Measurements from ENCODE around the gene THADA.
"Not testable (repeated sequence)": the region's sequence is repeated elsewhere in the genome, so short reads cannot be mapped to it uniquely, and the experiment has no call there.

Gene THADA

DNA sequence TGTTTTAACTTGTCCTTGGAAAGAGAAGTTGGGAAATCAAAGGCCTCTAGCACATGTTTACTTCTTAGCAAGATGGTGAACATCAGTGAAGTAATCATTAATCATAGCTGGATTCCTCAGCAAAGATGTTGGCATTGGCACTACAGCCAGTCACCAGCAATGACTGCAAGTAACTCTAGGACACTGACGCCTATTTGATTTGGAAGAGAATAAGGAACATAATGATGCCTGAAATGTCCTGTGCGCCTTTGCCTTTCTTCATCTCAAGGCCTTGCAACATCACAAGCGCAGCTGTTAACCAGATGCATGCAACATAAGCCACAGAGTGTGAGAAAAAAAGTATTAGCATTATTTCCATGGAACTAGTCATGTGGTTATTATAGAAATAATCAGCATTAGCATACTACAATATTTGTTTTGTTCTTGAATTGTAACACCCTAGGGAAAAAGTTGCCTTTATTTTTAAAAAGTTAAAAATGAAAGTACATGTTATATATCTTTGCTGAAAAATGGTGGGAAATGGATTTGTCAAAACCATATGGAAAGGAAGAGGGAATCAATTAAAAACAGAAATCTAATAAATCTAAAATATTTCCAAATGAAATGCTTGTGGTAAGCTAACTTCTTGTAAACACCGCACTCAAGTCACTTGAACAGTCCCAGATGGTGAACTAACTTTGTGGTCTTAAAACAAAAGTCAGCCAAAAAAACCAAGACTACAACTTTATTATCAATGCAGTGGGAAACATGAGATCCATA is 55.6 kb downstream of the THADA start:
- peak; percentile 83 for DNase-seq

DNA sequence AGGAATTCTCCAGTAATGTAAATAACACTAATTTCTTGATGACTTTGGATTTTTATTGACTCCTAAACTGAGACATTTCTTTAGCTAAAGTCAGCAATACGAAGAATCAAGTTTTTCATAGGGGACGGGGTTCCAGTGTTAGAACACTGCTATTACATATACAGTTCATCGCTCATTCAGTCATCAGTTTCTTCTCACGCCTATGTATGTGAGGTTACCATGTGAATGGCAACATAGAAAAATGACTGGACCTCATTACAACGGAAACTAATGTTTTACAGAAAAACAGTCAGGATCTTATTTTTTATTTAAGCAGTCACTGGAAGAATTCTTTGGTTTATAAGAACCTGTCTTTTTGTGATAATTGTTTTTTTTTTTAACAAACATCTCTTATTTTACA is 56.4 kb downstream of the THADA start:
- peak; percentile 19 for DNase-seq

DNA sequence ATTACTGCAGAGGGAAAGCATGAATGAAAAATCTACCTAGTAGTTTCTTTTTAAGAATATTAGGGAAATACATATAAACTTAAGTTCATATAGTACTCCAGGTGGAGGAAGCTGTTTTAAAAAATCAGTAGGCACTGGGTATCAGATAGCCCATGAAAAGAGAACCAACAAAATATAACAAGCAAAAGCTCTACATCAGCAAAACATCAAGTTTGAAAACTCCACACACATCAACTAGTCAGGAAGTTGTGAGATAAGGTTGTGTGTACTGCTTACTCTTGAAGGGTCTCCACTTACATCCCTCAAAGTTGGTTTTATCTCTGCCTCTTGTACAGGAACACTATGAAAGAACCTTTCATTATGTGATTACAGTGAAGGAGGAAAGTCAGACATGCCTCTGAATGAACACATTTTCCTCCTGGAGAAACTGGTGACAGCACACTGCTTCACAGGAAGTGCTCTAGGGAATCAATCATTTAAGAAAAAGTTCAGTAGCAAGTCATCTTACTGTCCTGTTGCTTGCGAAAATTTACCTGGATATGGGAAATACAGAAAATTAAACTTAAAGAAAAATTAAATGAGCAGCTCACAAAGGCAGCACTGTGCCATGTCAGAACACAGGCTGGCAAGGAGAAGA is 57.7 kb downstream of the THADA start:
- DNase-seq: no peak

DNA sequence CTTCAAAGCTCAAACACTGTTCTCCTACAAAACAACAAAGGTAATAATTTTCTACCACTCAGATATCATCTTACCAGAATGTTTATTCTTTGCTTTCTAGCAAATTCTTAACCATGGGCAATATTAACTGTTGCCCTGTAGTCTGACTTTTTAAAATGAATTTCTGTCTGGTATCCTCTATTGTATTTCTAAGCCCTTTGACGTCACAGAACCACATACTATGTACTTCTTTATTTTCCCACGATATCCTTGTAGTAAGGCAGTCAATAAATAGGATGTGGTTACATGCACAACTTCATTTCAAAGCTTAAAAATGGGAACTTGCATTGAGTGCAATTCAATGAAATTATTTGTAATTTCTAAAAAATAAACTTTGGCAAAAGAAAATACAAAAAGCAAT is 58.7 kb downstream of the THADA start:
- peak; percentile 7 for DNase-seq

DNA sequence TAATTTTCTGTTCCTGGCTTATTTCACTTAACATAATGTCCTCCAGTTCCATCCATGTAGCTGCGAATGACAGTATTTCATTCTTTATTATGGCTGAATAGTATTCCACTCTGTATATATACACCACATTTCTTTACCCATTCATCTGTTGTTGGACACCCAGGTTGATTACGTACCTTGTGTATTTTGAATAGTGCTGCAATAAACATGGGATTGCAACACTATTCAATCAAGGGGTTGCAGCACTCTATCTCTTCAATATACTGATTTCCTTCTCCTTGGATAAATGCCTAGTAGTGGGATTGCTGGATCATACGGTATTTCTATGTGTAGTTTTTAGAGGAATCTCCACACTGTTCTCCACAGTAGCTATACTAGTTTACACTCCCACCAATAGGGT is 61.3 kb downstream of the THADA start:
- DNase-seq: no peak

DNA sequence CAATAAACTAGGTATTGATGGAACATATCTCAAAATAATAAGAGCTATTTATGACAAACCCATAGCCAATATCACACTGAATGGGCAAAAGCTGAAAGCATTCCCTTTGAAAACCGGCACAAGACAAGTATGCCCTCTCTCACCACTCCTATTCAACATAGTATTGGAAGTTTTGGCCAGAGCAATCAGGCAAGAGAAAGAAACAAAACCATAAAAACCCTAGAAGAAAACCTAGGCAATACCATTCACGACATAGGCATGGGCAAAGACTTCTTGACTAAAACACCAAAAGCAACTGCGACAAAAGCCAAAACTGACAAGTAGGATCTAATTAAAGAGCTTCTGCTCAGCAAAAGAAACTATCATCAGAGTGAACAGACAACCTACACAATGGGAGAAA is 63.3 kb downstream of the THADA start:
- not testable (repeated sequence) for DNase-seq

DNA sequence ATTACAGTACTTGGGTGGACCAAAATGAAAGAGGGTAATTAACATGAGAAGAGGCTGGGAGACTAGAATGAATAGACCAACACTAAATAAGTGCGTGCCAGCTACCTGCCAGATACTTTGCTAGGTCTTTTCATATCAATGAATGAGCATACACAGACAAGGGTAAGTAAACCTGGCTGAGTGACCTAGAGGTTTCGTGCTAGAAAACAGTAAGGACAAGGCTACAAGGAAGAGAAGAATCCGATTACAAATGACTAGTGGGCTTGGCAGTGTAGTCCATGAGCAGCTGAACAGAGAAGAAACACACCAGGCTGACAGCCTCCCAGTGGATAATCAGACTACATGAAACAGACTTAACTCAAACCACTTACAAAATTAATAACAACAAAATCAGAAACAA is 64.6 kb downstream of the THADA start:
- DNase-seq: no peak

DNA sequence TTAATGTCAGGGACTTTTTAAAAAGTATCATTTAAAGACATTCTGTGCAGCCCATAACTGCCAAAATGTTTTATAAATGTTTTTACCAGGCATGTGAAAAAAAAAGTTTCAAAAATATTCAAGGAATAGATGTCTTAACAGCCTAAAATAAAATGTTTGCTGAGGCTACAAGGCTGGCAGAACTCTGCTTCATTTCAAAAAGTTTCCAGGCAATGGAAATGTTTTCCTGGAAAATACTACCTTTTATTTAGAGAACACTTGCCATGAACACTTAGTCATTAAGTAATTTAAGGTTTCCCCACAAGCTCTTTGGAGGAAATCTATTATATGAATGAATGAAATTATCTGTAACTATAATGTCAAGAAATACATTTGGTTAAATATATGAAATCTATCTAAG is 68.8 kb downstream of the THADA start:
- DNase-seq: no peak

DNA sequence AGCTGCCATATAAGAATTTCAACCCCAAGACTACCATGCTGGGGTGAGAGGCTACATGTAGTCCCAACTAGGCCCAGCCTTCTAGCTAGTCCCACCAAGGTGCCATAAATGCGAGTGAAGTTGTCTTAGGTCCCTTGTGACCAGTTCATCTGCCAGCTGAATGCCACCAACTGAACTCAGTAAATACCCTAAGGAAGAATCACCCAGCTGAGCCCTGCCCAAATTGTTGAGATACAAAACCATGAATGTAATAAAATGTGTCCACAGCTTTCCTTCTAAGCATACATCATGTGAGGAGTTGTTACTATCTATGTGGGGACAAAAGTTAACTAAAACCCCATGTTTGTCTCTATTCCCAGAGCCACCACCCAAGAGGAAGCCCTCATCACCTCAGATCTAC is 70.3 kb downstream of the THADA start:
- no peak for DNase-seq

DNA sequence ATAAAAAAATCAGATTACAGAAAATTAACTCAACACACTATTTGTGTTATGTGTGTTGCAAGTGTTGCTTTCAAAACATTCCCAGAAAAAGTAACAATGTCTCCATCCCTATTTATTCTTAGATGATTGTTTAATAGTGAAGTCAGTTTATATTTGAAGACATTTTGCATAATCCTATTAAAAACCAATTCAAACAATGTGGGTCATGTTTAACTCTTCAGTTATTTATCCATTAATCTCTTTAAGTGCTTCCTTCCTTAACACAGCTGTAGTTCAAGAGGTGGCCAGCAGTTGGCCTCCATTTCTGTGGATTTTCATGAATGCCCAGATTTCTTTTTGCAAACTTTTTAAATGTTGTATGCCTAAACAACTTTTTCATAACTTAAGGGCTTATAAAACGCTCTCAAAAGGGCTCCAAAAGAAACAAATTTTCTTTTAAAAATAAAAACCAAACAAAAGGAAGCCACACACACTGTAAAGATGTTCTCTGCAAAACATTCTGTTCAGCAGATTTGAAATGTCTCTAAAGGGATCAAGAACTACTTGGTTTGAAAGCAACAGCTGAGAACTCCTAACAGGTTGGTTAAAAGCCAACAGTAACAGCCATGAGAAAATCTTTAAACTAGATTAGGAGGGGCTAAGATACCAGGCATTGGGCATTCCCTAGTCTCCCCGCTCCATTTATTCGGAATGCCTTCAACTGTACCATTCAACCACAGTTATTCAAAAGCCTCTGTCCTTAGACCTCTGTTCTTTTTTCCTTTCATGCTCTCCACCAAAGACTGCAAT is 71.5 kb downstream of the THADA start:
- no peak for DNase-seq

DNA sequence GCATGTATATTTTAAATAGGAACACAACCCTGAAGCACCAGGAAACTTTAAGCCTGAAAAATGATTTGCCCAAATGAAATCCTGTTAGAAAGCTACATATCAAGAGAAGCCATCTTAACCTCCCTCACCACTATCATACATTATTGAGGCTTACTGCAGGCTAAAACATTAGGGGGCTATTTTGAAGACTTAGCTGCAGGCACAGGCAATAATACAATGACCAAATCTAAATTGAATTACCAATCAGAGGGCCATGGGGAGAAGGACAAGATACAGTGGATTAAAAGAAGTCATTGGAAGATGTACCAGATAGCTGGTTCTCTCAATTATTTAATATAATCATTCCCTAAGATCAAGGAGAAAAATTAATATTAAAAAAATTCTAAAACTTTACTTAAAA is 73.7 kb downstream of the THADA start:
- no peak for DNase-seq

DNA sequence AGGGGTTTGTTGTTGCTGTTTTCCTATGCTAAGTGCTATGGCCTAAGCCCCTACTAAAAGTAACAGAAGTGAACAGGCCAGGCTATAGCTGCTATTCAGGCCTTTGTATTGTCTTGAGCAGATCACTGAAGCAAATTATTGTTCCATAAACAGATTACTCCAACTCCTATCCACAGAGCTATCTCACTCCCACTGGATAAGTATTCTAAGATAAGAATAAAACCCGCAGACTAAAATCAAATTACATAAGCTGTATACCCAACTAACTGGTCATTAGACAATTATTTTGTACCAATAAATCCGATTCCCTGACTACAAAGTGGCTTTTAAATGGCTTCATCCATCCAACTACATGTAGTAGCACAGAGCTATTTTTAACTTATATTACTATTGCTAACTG is 74.3 kb downstream of the THADA start:
- no peak for DNase-seq

DNA sequence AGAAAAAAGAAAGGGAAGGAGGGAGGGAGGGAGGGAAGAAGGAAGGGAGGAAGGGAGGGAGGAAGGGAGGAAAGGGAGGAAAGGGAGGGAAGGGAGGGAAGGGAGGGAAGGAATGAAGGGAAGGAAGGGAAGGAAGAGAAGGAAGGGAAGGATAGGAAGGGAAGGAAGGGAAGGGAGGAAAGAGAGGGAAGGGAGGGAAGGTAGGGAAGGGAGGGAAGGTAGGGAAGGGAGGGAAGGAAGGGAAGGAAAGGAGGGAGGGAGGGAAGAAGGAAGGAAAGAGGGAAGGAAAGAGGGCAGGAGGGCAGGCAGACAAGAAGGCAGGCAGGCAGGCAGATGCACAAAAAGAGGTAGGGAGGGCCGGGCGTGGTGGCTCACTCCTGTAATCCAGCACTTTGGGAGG is 74.9 kb downstream of the THADA start:
- no peak for DNase-seq

DNA sequence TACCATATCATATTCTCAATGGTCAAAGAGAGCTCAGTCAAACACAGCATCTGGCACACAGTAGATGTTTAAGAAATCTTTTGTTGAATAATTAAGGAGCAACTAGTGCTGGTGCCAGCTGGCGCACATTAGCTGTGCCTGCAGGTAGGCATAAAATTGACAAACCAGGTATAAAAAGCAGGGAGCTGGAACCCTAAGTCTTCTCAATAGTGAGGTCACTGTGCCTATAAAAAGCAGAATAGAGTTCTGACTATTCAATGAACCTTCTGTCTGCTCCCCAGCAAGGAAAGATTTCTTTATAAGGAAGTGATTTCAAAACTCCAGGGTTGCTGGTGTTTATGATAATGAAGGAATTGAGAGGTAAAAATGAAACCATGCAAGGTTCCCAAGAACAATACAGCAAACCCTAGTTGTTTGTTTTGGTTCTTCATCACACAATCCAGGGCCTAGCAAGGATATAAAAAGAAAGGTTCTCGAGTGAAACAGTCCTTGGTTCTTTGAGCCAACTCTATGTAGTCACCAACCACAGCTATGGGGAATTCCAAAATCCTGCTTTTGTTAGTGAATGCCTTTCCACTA is 76.1 kb downstream of the THADA start:
- DNase-seq: peak; percentile 89

DNA sequence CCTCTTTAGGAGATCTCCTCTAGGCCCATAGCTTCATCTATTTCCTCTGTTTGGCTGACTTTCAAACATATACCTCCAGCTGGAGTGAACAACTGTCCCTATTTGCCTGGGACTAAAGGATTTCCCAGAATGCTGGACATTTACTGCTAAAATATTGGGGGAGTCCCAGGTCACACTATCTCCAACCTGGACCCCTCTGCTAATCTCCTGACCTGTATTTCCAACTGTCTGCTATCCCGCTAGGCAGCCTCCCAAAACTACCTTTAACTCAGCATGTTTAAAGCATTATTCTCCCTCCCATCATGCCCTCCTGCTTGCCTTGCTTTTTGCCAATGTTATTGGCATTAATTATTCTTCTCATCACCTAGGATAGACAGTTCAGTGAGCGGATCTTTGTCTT is 77.1 kb downstream of the THADA start:
- DNase-seq: no peak

DNA sequence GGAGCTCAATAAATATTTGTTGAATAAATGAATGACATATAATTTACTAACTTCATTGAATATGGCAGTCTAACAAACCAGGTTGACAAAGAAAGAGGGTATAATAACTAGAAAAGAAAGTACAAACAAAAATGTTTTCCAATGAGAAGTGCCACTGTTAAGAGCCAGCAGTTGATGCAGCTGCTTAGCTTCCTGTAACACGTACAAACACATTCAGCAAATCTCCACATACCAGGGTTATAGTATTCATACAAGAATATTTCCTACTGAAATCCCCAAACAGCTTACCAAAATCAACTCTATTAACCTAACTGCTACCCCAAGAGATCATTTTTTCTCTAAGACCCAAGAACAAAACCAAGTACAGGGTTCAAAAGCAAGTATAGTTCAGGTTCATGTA is 77.7 kb downstream of the THADA start:
- no peak for DNase-seq

DNA sequence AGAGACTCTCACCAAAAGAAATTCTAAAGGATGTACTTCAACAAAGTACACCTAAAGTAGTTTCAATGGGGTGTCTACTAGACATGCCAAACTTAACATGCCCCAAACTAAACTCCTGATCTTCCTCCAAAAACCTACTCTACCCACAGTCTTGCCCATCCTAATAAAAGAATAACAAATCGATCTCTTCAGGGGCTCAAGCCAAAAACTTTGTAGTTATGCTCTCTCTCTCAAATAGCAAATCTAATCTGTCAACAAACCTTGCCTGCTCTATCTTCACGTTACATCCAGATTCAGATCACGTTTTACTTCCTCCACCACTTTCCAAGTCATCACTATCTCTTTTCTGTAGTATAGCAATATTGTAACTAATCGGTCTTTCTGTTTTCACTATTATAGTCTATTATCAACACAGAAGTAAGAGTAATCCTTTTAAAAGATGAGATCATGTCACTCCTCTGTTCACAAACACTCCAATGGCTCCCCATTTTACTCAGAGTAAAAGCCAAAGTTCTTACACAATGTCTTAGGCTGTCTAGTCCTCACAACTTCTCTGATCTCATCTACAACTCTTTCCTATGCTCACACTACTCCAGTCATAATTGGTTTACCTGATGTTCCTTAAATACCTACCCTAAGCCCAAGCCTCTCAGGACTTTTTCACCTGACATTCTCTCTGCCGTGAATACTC is 79.9 kb downstream of the THADA start:
- no peak for DNase-seq

DNA sequence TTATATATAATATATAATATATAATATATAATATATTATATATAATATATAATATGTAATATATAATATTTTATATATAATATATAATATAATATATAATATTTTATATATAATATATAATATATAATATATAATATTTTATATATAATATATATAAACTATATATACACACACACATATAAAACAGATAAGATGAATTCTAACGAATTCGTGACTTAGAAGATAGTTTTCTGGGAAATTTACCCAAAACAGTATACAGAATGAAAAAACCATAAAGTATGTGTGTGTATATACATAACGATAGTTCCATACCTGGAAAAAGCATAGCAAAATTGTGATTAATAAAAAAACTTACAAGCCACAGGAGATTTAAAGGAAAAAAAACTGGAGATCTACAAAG is 80.6 kb downstream of the THADA start:
- no peak for DNase-seq

DNA sequence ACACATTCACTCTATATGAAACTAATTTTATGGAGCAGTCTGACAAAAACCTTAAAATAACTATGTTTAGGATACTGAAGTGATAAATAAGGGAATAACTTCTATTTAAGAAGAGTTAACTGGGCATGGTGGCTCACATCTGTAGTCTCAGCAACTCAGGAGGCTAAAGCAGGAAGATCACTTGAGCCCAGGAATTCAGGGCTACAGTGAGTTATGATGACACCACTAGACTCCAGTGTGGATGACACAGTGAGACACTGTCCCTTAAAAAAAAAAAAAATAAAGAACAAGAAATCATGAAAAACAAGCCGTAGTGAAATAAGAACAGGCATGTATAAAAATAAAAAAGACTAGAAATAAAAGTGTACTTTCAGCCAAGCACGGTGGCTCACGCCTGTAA is 82.0 kb downstream of the THADA start:
- DNase-seq: no peak

DNA sequence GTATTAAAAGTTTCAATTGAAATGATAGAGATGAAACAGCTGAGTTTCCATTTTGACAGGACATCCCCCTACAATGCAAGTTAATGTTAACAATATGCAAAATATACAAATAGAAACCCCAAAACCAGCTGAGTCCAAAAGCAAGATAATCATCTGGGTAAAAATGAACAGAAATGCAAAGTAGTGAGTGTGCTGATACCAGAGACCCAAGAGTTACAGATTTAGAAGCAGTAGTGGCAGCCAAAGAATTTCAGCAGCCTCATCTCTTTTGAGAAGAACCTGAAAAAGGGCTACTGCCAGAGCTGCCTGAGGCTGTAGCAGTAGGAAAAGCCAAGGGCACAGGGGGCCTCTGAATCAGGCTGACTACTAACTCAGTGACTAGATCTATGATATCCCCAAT is 82.6 kb downstream of the THADA start:
- no peak for DNase-seq

DNA sequence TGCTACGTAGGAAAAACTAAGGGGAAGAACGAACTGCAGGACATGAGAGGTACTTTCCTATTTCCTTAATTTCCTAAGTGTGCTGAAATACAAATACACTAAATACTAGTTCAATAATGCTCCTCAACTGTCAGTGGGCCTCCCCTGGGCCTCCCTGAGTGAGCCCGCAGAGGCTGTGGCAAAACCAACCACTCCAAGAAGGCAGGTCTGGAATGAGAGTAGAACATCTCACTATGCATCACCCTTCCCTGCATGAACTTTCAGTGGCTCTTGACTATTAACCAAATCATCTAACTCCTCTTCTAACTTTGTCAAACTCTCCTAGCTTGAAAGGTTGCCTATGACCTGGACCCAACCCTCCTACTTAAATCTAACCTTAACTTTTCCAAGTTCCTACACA is 84.6 kb downstream of the THADA start:
- DNase-seq: no peak

DNA sequence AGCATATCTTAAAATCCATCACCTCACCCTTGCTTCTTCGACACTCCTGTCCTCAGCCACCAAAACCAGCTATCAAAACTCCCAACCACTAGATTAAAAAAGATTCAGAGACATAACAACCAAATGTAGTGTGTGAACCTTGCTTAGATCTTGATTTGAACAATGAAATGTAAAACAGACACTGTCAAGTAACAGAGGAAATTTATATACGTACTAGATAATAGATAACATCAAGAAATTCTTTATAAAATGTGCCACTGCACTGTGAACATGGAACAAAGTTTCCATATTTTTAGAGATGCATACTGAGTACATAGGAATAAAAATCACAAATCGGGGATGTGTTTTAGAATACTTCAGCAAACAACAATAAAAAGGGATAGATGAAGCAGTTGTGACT is 86.0 kb downstream of the THADA start:
- no peak for DNase-seq

DNA sequence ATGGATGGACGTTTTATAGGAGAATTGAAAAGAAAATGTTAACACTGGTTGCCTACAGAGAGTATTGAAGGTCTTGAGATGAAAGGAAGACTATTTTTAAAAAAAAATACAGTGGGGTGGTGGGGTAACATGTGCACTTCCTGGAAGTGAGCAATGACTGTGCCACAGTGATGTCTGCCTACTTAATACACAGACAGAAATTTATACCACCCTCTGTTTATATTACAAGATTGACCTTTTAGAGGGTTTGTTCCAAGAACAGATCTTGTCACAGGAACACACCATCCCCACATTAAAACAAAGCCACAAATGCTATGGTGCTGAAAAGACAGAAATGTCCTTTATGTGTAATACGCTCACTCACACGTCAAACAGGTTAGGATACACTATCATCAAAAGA is 87.6 kb downstream of the THADA start:
- no peak for DNase-seq

Data from fibroblast of skin of right biceps (primary cell).